Tibial nerve (tissue), 4 donors: ENCODE data around the gene QSER1.

ENCODE experiments used
- EP300 ChIP-seq, 2 donors: sonication (generic); formaldehyde crosslinking; IDR thresholded peaks; one replicate each; pipeline ENCODE4 v1.6.1; 2017; ENCODE audit warnings: antibody characterized with exemption in 2 of 2, mild to moderate bottlenecking in 1 of 2
- POLR2A ChIP-seq, 2 donors: fragments of 450-650 bp; IDR thresholded peaks; one replicate each; pipeline ENCODE4 v1.6.1; 2017; ENCODE audit warnings: antibody characterized with exemption in 2 of 2, mild to moderate bottlenecking in 2 of 2, moderate library complexity in 2 of 2
- TF ChIP-seq, protein P1 (sequence below), 5 experiments: fragments of 200-600 bp in 3 of 5; fragments of 450-650 bp in 2 of 5; sonication (generic) in 3 of 5; IDR thresholded peaks; one replicate each; pipeline ENCODE4 v1.5.1; 2016 to 2019; ENCODE audit warnings: antibody characterized with exemption in 5 of 5, mild to moderate bottlenecking in 3 of 5, moderate library complexity in 2 of 5

- TF ChIP-seq, protein P1, sequence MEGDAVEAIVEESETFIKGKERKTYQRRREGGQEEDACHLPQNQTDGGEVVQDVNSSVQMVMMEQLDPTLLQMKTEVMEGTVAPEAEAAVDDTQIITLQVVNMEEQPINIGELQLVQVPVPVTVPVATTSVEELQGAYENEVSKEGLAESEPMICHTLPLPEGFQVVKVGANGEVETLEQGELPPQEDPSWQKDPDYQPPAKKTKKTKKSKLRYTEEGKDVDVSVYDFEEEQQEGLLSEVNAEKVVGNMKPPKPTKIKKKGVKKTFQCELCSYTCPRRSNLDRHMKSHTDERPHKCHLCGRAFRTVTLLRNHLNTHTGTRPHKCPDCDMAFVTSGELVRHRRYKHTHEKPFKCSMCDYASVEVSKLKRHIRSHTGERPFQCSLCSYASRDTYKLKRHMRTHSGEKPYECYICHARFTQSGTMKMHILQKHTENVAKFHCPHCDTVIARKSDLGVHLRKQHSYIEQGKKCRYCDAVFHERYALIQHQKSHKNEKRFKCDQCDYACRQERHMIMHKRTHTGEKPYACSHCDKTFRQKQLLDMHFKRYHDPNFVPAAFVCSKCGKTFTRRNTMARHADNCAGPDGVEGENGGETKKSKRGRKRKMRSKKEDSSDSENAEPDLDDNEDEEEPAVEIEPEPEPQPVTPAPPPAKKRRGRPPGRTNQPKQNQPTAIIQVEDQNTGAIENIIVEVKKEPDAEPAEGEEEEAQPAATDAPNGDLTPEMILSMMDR (IDR thresholded peaks at IDR 0.05), result no peak
- TF ChIP-seq EP300 (IDR thresholded peaks at IDR 0.05), result no peak
- TF ChIP-seq POLR2A (IDR thresholded peaks at IDR 0.05), result no peak
These were observed 42.9 kb upstream of the QSER1 start for GRCh38 chr11:32849761-32850160.
